IMR-90 (cell line): ENCODE measurements around the gene DDX41.
A peak's percentile ranks its signal among the peaks of the same experiment; 100 is the strongest.

Experiments
- BHLHE40 ChIP-seq: fragments of 150-350 bp; IDR thresholded peaks from 2 replicates; pipeline ENCODE4 v1.6.1; 2016; ENCODE audit warnings: mild to moderate bottlenecking, low read depth, low read length
- CEBPB ChIP-seq: IDR thresholded peaks from 2 replicates; pipeline ENCODE4 v1.6.1; 2012; ENCODE audit warnings: low read depth, low read length, improper control_type of control experiment
- CHD1 ChIP-seq: IDR thresholded peaks from 2 replicates; pipeline ENCODE4 v1.6.1; 2012; ENCODE audit warnings: low read depth, low read length, improper control_type of control experiment
- CTCF ChIP-seq: conservative IDR thresholded peaks from 2 replicates; pipeline ENCODE4 v1.5.1; 2012; ENCODE audit warnings: mild to moderate bottlenecking, low read depth, low read length, improper control_type of control experiment
- FOS ChIP-seq: fragments of 150-350 bp; IDR thresholded peaks from 2 replicates; pipeline ENCODE4 v1.6.1; 2016; ENCODE audit warnings: low read depth, low read length
- MAZ ChIP-seq: IDR thresholded peaks from 2 replicates; pipeline ENCODE4 v1.6.1; 2012; ENCODE audit warnings: low read depth, mild to moderate bottlenecking, low read length, improper control_type of control experiment, moderate library complexity, borderline replicate concordance
- MXI1 ChIP-seq: IDR thresholded peaks from 2 replicates; pipeline ENCODE4 v1.6.1; 2012; ENCODE audit warnings: low read depth, mild to moderate bottlenecking, low read length, moderate library complexity, borderline replicate concordance
- NFE2L2 ChIP-seq: fragments of 150-350 bp; IDR thresholded peaks from 2 replicates; pipeline ENCODE4 v1.6.1; 2016; ENCODE audit warnings: low read depth, mild to moderate bottlenecking, low read length
- POLR2A ChIP-seq: IDR thresholded peaks from 2 replicates; pipeline ENCODE4 v1.6.1; 2012; ENCODE audit warnings: mild to moderate bottlenecking, low read depth, low read length
- RAD21 ChIP-seq: IDR thresholded peaks from 2 replicates; pipeline ENCODE4 v1.6.1; 2012; ENCODE audit warnings: low read length, improper control_type of control experiment
- RCOR1 ChIP-seq: IDR thresholded peaks from 2 replicates; pipeline ENCODE4 v1.6.1; 2012; ENCODE audit warnings: mild to moderate bottlenecking, low read length, improper control_type of control experiment; ENCODE audit not compliant: insufficient replicate concordance
- RFX5 ChIP-seq: IDR thresholded peaks from 2 replicates; pipeline ENCODE4 v1.8.0; 2012; ENCODE audit warnings: low read depth, mild to moderate bottlenecking, low read length, moderate library complexity
- SMC3 ChIP-seq: fragments of 150-350 bp; IDR thresholded peaks from 2 replicates; pipeline ENCODE4 v1.6.1; 2016; ENCODE audit warnings: low read depth, mild to moderate bottlenecking, antibody characterized with exemption, low read length, moderate library complexity
- USF2 ChIP-seq: fragments of 150-350 bp; IDR thresholded peaks from 2 replicates; pipeline ENCODE4 v1.6.1; 2017; ENCODE audit warnings: mild to moderate bottlenecking, antibody characterized with exemption, low read length, low read depth

- TF ChIP-seq CEBPB (no peak), CTCF (peak; percentile 84), POLR2A (no peak), NFE2L2 (no peak), RFX5 (no peak), BHLHE40 (no peak), RAD21 (peak; percentile 55), CHD1 (no peak), MAZ (peak; percentile 78), MXI1 (no peak), RCOR1 (no peak), FOS (no peak), USF2 (no peak), SMC3 (peak; percentile 58)
Measured at GRCh38 chr5:177491429-177491945, 25.3 kb downstream of the DDX41 start.
